Measurements from ENCODE around the gene MPO. TPM values are rescaled to one million over a fixed set of nuclear protein-coding genes. Genes with fewer than 3 reads are reported as not detected.

The MPO gene
- polyA plus RNA-seq, 1 experiment: not detected

DNA sequence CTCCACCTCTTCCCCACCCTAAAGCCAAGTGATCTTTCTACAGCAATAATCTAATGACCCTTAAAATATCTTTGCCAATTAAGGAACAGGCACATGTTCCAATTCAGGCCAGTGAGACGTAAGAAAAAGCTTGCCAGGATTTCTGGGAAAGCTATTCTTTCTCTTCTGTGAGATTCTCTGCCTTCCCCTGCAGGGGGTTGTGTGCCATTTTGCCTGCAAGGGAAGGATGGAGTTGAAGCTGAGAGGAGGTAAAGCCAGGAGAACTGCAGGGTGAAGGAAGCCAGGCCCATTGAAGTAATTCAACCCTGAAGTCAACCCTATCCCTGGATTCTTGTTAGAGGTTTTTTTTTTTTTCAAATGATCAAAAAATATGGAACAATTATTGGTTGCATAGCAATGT, 51.4 kb downstream of the MPO start:
- H3K27me3 ChIP-seq (ENCODE audit: control insufficient read depth, insufficient read depth, low read length): 0 out of 2 replicates have a peak, but pooled peaks cover 4% of the 10 kb centered on the region
- no peak for DNase-seq (ENCODE audit: low read depth)
- no peak overlapping the region for H3K4me3 ChIP-seq (ENCODE audit: low read depth, low read length)
- POLR2A ChIA-PET: interaction anchor here (0.7 kb wide), 1 partner anchor 859 kb away, joined by 7 read pairs; no protein-coding TSS in a partner anchor
- TF ChIP-seq, protein P1, sequence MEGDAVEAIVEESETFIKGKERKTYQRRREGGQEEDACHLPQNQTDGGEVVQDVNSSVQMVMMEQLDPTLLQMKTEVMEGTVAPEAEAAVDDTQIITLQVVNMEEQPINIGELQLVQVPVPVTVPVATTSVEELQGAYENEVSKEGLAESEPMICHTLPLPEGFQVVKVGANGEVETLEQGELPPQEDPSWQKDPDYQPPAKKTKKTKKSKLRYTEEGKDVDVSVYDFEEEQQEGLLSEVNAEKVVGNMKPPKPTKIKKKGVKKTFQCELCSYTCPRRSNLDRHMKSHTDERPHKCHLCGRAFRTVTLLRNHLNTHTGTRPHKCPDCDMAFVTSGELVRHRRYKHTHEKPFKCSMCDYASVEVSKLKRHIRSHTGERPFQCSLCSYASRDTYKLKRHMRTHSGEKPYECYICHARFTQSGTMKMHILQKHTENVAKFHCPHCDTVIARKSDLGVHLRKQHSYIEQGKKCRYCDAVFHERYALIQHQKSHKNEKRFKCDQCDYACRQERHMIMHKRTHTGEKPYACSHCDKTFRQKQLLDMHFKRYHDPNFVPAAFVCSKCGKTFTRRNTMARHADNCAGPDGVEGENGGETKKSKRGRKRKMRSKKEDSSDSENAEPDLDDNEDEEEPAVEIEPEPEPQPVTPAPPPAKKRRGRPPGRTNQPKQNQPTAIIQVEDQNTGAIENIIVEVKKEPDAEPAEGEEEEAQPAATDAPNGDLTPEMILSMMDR (IDR thresholded peaks at IDR 0.05; ENCODE audit: insufficient read depth, low read depth, low read length): no peak
- no peaks in the 10 kb centered on the region for H3K36me3 ChIP-seq (ENCODE audit: control insufficient read depth, insufficient read depth, low read length)
- CTCF ChIA-PET: interaction anchor here (1.1 to 2.5 kb wide), 3 partner anchors 10 to 74 kb away, joined by 3 to 10 read pairs (median 9); partner anchors contain the start of gene MKS1

DNA sequence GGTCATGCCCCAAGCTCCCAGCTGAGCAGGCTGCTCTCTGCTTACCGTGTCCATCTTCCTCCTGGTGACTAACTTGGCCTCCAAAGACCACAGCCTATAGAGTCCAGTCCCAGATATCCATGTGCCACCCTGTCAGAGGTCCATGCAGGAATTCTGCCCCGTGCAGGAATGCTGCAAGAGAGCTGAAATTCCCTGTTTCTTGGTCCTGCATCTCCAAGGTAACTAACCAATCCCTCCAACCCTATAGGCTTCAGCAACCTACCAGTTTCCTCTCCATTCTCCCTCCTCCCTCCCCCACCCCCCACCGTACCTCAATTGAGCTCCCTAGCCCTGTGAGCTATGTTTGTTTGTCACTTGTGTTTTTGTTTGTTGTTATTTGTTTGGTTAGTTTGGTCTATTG, 52.1 kb downstream of the MPO start:
- CTCF ChIA-PET: interaction anchor here (0.8 to 2.5 kb wide), 3 partner anchors 9 to 21 kb away, joined by 3 to 10 read pairs (median 9); partner anchors contain the start of gene MKS1
- no peaks in the 10 kb centered on the region for H3K27me3 ChIP-seq (ENCODE audit: control insufficient read depth, insufficient read depth, low read length)
- no peak overlapping the region for H3K4me3 ChIP-seq (ENCODE audit: low read depth, low read length)
- POLR2A ChIA-PET: no interaction called here
- no peaks in the 10 kb centered on the region for H3K36me3 ChIP-seq (ENCODE audit: control insufficient read depth, insufficient read depth, low read length)
- TF ChIP-seq, protein P1 (IDR thresholded peaks at IDR 0.05; ENCODE audit: insufficient read depth, low read depth, low read length): no peak
- DNase-seq (ENCODE audit: low read depth): no peak

GRCh38 chr17:58227733-58228132, 53.0 kb downstream of the MPO start:
- Histone ChIP-seq H3K4me3 (ENCODE audit: low read depth, low read length) (no peak overlapping the region), H3K27me3 (ENCODE audit: control insufficient read depth, insufficient read depth, low read length) (no peaks in the 10 kb centered on the region), H3K36me3 (ENCODE audit: control insufficient read depth, insufficient read depth, low read length) (no peaks in the 10 kb centered on the region)
- TF ChIP-seq, protein P1 (IDR thresholded peaks at IDR 0.05; ENCODE audit: insufficient read depth, low read depth, low read length): no peak
- POLR2A ChIA-PET: no interaction called here
- DNase-seq (ENCODE audit: low read depth): no peak
- CTCF ChIA-PET: no interaction called here

DNA sequence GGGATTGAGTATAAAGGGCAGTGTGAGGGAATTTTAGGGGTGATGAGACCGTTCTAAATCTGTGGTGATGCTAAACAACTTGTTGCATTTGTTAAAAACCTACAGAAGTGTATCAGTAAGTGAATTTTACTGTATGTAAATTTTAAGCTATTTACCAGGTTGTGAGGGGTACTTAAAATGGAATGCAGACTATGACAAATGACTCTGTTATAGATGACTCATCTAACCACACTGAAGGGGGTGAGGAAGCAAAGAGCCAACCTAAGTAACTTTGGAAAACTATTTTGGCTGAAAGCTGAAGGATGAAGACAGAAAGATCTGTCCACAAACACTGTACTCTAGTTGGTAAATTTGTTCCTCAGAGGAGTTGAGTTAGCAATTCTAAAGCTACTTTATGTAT, 56.4 kb downstream of the MPO start:
- no peak for DNase-seq (ENCODE audit: low read depth)
- no peak overlapping the region for H3K4me3 ChIP-seq (ENCODE audit: low read depth, low read length)
- TF ChIP-seq, protein P1 (IDR thresholded peaks at IDR 0.05; ENCODE audit: insufficient read depth, low read depth, low read length): no peak
- no peaks in the 10 kb centered on the region for H3K36me3 ChIP-seq (ENCODE audit: control insufficient read depth, insufficient read depth, low read length)
- H3K27me3 ChIP-seq (ENCODE audit: control insufficient read depth, insufficient read depth, low read length): no peaks in the 10 kb centered on the region
- CTCF ChIA-PET: interaction anchor here (1.2 kb wide), 1 partner anchor 25 kb away, joined by 4 read pairs; no protein-coding TSS in a partner anchor
- POLR2A ChIA-PET: no interaction called here

Other genes with a start within 250 kb of the MPO start
- gene DYNLL2, start 197.5 kb downstream of the MPO start, polyA plus RNA-seq (2011; rRNA removed): 13.1 and 16.9 TPM in 2 replicates
- not detected in 2 replicates for gene OR4D1, start 132.6 kb downstream of the MPO start, polyA plus RNA-seq (2011; rRNA removed)
- gene OR4D2, start 114.0 kb downstream of the MPO start, polyA plus RNA-seq (2011; rRNA removed): not detected in 2 replicates
- not detected in 2 replicates for gene EPX, start 88.2 kb downstream of the MPO start, polyA plus RNA-seq (2011; rRNA removed)
- 11.6 and 14.1 TPM in 2 replicates for gene MKS1, start 61.7 kb downstream of the MPO start, polyA plus RNA-seq (2011; rRNA removed)
- 0.06 and 0.07 TPM in 2 replicates for gene LPO, start 42.4 kb downstream of the MPO start, polyA plus RNA-seq (2011; rRNA removed)
- 3.9 and 5.6 TPM in 2 replicates for gene TSPOAP1, start 47.9 kb upstream of the MPO start, polyA plus RNA-seq (2011; rRNA removed)
- 145 and 215 TPM in 2 replicates for gene SUPT4H1, start 71.3 kb upstream of the MPO start, polyA plus RNA-seq (2011; rRNA removed)
- not detected in 2 replicates for gene RNF43, start 136.6 kb upstream of the MPO start, polyA plus RNA-seq (2011; rRNA removed)
- not detected in 2 replicates for gene HSF5, start 207.5 kb upstream of the MPO start, polyA plus RNA-seq (2011; rRNA removed)
- gene MTMR4, start 233.7 kb upstream of the MPO start, polyA plus RNA-seq (2011; rRNA removed): 19.5 and 35.2 TPM in 2 replicates